HG03575 (cell line): ENCODE measurements around the gene CAP2.

Source experiments
- ATAC-seq: cut with Tn5 transposase; IDR thresholded peaks from one replicate; pipeline ENCODE4 v1.9.1; 2021; ENCODE audit not compliant: unreplicated experiment, insufficient number of reproducible peaks, low FRiP score; ENCODE audit errors: extremely low read depth

The CAP2 gene, protein sequence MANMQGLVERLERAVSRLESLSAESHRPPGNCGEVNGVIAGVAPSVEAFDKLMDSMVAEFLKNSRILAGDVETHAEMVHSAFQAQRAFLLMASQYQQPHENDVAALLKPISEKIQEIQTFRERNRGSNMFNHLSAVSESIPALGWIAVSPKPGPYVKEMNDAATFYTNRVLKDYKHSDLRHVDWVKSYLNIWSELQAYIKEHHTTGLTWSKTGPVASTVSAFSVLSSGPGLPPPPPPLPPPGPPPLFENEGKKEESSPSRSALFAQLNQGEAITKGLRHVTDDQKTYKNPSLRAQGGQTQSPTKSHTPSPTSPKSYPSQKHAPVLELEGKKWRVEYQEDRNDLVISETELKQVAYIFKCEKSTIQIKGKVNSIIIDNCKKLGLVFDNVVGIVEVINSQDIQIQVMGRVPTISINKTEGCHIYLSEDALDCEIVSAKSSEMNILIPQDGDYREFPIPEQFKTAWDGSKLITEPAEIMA

DNA sequence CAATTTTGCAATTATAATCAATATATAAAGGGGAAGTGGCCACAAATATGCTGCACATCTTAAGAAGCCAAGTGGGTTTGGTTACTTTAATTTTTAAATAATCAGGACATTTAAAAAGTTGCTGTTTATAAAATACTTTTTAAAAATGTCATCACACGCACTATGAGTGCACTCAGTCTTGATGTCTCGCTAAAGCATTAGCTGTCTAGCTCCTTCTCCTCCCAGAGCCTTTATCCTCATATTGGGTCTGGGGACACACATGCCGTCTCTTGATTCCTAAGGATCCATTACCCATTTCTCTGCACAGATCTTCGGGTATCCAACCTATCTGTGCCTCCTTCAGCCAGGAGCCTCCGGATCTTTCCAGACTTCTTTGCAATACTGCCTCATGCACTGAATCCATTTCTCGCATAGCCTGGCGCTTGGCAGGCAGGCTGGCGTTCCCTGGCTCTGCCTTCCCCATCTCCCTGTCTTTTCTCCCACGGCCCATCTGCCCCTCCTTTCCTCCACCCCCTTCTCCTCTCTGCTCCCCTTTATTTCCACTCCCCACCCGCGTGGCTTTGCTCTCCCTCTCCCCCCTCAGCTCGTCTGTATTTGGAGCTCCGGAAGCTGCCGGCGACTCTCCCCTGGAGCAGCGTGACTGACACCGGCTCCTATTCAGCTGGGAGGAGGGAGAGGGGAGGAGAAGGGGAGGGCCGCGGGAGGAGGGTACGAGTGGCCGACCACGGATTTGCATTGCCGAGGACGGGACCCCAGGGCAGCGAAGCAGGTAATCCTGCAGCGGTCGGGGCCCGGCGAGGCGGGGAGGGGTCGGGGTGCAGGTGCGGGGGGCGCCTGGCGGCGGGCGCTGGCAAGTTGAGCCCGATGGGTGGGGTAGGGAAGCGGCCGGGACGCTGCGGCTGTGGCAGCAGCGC is at the start of gene CAP2:
Gene CAP2, plus strand, starts transcription at position 618 of the 914 bp plus-strand sequence. CDS start 27,961 bp downstream, outside the sequence.
- no peak for ATAC-seq

DNA sequence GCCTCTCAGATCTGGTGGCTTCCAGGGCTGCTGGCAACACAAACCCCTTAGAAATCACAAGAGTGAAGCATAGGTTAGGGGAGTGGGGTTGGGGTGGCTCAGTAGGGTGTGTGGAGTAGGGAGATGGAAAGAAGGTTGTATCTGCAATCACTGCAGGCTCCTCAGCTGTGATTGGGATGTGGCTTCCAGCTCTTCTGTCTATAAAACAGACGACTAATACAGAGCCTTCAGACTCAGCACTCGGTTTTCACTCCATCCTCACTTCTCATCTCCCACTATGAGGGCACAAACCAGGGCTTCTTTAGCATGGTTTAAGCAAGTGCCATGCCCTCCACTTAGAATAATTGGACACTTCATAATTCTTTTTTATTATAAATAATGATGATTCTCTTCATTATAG is 46.4 kb upstream of the CAP2 start:
- ATAC-seq = no peak

DNA sequence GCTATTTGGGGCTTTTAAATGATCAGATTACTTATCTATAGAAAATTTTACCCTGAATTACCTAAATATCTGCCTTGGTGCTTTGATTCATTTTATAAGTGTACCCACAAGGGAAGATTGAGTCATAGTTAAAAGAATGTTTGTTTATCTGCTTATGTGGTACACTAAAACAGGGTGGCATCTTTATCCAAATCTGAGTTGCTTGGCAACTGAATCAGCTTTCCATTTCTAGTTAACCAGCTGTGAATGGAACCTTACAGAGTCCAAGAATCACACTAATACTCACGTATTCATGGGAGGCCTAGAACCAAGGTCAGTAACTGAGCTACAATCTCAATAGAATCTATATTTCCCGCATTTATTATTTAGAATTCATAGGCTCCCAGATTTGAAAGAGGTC is 44.0 kb upstream of the CAP2 start:
- no peak for ATAC-seq

DNA sequence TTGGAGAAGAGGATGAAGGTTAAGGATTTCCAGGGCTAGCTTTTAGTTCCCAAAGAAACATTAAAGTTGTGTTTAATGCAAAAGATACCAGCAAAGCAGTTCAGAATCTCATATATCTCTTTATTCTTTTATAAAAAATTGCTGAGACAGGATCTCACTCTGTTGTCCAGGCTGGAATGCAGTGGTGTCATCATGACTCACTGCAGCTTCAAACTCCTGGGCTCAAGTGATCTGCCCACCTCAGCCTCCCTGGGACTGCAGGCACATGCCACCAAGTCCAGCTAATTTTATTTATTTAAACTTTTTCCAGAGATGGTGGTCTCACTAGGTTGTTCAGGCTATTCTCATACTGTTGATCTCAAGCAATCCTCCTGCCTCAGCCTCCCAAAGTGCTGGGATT is 41.1 kb upstream of the CAP2 start:
- no peak for ATAC-seq

DNA sequence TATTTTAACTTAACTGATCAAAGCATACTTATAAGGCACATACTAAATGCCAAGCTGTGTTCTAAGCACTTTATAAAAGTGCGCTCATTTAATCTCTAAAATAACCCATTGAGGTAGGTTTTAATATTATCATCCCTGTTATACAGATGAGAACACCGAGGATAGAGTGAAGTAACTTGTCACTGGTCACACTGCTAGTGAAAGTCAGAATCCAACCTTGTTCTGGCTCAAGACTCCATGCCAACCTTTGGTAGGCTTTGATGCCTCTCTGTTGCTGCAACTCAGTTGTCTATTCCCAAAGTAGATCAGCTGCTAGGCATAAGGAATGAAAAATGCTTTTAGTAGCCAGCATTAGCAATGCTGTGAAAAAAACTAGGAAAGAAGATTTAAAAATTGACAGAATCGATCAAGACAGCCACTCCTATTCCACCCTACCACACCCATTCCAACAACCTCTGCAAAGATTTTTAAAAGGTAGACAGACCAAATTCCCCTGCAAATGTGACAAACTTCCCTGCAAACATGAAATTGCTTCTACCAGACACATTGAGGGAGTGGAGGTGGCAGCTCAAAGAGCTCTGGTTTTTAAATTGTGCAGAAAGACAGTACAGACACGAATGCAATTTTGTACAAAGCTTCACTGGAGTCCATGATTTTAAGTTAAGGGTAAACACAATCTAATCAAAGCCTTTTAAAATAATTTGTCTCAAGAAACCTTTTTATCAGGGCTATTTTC is 39.8 kb upstream of the CAP2 start:
- ATAC-seq = no peak

DNA sequence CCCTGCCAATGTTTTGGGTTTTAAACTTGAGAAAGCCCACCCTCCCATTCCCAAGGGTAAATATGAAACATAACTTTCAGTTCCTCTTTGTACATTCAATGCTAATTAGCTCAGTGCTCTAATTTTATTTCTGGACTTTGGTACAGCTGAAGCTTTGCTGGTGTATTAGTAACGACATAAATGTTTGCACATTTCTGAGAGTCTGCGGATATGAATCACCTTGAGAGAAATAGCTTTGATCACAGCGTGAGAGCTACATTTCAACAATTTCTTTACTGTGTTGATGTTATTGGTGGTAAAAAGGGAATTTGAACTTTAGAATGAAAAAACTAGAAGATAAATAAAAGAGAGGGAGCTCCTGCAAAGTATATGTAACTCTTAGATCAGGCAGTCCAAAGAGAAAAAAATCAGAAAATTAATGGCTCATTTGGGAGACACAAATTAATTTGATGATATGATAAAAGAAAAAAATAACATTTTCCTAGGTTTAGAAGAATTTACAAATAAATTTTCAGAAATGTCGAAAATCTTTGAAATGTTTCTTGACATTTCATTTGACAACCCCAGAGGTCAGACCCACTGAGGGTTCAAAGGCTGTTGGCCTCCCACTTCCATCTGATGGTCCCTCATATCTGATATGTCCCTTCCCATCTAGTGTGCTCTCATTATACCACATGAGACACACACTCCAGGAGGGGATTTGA is 38.5 kb upstream of the CAP2 start:
- ATAC-seq = no peak

DNA sequence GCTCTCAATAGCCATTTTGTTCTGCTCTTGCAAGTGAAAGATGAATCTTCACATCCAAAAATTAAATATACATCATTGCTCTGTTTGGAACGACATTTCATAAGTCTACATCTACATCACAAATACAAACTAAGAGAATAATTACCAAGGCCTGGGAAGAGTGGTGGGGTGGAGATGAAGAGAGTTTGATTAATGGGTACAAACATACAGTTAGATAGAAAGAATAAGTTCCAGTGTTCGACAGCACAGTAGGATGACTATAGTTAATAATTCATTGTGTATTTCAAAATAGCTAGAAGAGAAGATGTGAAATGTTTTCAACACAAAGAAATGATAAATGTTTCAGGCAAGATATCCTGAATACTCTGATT is 38.0 kb upstream of the CAP2 start:
- no peak for ATAC-seq

DNA sequence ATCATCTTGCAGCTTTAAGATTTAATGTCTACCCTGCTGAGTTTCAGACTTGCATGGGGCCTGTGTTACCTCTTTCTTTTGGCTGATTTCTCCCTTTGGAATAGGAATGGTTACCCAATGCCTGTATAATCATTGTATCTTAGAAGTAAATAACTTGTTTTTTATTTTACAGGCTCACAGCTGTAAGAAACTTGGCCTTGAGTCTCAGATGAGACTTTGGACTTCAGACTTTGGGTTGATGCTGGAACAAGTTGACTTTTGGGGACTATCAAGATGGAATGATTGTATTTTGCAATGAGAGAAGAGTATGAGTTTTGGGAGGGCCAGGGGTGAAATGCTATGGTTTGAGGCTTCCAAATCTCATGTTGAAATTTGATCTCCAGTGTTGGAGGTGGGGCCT is 34.9 kb upstream of the CAP2 start:
- ATAC-seq = no peak

DNA sequence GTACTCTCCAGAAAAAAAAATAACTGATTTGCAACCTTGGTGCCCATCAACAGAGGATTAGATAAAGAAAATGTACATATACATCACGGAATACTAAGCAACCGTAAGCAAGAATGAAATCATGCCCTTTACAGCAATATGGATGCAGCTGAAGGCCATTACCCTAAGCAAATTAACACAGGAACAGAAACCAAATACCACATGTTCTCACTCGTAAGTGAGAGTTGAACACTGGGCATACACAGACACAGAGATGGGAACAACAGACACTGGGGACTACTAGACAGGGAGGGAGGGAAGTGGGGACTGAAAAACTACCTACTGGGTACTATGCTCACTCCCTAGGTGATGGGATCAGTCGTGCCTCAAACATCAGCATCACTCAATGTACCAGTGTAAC is 32.8 kb upstream of the CAP2 start:
- ATAC-seq = no peak

DNA sequence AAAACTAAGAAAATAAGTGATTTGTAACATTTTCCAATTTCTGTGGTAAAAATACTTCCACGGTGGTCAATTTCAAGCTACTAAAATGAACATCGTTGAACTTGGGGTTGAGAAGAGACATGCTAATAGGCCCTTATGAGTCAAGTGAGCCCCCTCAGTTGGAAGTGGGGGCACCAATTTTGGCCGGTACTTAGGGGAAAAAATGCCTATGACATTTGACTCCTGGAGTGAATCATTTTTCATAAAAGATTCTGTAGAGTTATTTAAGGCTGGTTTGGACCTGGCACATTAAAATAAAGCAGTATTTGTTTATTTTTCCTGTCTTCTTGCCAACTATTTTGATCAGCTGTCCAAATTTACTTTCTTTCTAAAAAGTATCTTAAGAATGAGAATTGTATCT is 32.4 kb upstream of the CAP2 start:
- ATAC-seq = no peak

DNA sequence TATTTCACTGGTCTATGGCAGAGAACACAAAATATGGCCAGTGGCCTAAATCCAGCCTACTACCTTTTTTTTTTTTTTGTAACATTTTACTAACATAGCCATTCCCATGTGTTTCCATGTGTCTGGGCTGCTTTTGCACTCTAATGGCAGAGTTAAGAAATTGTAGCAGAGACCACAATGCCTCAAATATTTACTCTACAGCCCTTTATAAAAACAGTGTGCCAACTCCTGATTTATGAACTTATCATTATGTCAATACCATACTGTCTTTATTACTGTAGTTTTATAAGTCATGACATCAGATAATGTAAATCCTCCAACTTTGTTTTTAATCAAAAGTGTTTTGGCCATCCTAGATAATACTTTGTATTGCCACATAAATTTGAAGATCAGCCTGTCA is 27.4 kb upstream of the CAP2 start:
- ATAC-seq = no peak

DNA sequence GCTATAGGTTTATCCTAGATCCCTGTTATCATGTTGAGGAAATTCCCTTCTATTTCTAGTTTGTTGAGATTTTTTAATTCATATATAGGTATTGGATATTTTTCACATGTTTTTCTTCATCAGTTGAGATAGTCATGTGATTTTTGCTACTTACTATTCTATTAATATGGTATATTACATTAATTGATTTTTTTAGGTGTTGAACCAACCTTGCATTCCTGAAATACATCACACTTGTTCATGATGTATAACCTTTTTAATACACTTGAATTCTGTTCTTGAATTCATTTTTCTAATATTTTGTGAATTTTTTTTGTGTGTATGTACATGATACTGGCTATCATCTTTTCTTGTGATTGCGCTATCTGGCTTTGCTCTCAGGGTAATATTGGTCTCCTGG is 25.5 kb upstream of the CAP2 start:
- ATAC-seq = no peak

DNA sequence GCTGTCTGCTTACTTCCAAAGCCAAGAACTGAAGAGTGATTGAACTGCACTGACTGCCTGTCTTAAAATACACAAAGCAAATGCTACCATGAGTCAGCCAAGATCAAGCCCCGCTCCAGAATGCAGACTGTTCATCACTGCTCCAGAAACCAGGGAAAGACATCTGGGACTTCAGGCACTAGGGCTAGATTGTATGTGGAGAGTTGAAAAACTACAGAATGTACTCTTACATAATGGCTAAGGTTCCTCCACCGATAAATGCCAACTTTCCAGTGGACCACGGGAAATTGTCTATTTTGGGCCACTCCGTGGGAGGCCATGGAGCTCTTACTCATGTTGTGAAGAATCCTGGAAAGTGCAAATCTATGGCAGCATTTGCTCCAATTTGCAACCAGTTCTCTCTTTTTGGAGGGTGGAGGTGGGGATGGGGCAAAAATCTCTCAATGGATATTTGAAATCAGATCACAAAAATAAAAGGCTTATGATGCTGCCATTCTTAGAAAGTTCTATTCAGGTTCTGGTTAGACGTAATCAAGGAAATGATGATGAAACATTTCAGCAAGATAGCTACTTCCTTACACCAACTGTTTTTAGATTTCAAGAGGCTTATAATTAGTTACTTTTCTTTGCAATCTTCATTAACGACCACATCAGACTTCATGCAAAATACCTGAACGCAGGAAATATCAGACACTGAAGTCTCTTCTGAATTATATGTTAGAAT is 11.8 kb upstream of the CAP2 start:
- ATAC-seq = no peak

DNA sequence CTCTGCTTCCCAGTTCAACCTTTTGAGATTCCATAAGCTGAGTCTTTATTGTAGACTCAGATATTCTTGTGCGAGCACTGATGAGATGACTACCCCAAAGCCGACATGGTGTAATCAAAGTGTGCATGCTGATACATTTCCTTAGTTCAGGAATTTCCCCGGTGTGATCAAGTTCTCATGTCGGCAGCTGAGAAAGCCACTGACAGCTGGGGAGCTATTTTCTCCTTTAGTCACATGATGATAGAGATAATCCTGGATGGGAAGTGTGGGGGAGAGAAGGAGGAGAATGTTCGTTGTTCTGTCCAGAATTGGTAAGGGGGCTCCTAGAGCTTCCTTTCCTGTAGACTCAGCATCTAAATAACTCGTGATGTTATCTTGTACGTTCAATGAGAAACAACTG is 7.7 kb upstream of the CAP2 start:
- no peak for ATAC-seq

DNA sequence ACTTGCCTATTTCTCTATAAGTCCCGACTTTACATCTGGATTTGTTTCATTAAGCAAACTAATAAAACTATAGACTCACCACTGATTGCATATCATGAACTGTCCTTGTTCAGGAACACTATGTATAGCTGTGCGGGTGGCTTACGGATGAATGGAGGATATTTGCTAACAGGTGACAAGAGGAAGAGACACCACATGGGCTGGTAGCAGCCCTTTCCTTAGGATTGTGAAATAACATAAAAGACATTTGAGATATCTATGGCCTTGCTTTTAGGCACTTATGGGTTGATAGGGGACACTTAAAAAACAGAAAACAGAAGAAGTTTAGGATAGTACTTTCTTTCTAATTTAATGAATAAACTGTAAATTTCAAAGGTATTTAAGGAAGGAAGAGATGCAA is 5.0 kb upstream of the CAP2 start:
- ATAC-seq = no peak

DNA sequence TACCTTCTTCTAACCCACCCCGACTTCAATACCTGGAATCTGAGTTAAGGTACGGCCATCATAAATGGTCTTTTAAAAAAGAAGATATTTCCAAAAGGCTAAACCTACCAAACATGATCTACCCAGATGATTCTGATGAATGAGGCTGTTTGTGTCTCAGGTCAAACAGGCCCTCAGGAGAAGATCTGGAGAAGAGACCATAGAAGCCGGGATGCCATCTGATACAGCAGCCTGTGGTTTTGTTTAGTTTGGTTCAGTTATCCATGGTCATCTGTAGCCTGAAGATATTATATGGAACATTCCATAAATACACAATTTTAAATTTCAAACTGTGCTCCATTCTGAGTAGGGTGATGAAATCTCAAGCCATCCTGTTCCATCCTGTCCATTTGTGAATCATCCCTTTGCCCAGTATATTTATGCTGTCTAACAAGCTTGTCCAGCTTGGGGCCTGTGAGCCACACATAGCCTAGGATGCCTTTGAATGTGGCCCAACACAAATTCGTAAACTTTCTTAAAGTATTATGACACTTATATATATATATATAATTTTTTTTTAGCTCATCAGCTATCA is 4.0 kb upstream of the CAP2 start:
- ATAC-seq = no peak

DNA sequence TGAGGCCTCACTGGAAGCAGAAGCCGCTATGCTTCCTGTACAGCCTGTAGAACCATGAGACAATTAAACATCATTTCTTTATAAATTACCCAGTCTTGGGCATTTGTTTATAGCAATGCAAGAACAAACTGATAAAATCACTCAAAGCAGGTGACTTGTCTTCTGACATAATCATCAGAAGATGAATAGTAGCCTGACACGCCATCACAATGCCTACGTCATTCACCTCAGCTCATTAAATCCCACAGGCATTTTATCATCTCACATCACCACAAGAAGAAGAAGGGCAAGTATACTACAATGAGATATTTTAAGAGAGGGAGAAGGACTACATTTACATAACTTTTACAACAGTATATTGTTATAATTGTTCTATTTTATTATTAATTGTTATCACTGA is 3.1 kb upstream of the CAP2 start:
- no peak for ATAC-seq

DNA sequence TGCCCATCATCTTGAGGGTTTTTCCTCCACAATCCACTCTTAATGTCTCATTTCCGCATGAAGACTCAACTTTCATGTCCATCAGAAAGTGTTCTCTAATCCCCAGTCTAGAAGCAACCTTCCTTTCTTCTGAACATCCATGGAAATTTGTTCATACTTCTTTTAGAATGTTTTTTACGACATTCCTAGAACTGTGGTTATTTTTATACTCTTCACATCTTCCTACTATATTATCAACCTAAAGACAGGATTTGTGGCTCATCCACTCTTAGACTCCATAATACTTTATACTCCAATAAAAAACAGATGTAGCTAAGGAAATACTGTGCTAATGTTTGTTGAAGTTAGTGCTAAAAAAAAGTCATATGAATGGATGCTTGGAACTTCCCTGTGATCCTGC is 1.4 kb upstream of the CAP2 start:
- ATAC-seq = no peak
